ENCODE results near the gene DIAPH1. TPM values are rescaled to one million over a fixed set of nuclear protein-coding genes. Genes with fewer than 3 reads are reported as not detected.

Gene DIAPH1
- total RNA-seq, 1 experiment from 2014 or later = 117 TPM

DNA sequence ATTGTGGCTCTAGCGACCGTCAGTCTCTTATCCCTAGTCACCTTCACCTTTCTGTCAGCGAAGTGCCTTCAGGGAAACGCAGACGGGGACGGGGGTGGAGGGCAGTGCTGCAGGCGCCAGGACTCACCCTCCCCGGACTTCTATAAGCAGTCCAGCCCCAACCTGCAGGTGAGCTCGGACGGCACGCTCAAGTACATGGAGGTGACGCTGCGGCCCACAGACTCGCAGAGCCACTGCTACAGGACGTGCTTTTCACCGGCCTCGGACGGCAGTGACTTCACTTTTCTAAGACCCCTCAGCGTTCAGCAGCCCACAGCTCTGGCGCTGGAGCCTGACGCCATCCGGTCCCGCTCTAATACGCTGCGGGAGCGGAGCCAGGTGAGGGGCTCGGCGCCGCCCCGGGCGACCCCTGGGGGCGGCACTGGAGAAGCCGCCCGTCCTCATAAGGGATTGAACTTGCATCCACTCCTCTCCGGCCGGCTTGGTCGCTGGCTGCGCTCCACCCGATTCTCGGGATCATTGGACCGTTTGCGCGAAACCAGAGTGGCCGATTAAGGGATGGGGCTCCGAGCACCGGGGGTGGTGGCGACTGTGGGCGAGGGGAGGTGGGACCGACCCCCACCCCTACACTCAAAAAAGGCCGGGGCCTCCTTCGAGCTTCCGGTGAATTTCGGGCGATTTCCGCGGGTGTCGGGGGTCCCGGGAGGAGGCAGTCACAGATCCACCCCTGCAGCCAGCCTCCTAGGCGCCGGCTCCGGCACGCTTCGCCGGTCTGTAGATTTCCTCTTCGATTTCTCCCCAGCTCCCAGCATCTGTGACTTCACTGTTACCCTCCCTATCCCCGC lies 127.3 kb downstream of the DIAPH1 start:
- no peaks in the 10 kb centered on the region for H4K20me1 ChIP-seq (ENCODE audit: control insufficient read depth, insufficient read depth, insufficient read length)
- H3K18ac ChIP-seq (ENCODE audit: insufficient read length, low read depth, low read length) = no peak overlapping the region
- H3K27ac ChIP-seq (ENCODE audit: insufficient read length, low read depth, low read length) = no peak overlapping the region
- H3K79me1 ChIP-seq (ENCODE audit: insufficient read depth, low read depth, low read length, poor library complexity, severe bottlenecking) = no peaks in the 10 kb centered on the region
- no peak overlapping the region for H3K4ac ChIP-seq (ENCODE audit: low read depth, low read length)
- H2BK12ac ChIP-seq (ENCODE audit: insufficient read length, low read depth, low read length) = no peak overlapping the region
- H3K9me3 ChIP-seq (ENCODE audit: control insufficient read depth, low read depth, low read length) = no peaks in the 10 kb centered on the region
- H3K9ac ChIP-seq (ENCODE audit: extremely low read depth, insufficient read length, low read length) = no peak overlapping the region
- Mint-ChIP-seq H3K36me3 (ENCODE audit: insufficient read depth in 1 of 3, low read depth in 3 of 3) (peaks cover 12 to 17% (median 13%) of the 10 kb centered on the region in 3 experiments; a peak in 6 of 7 replicates), H3K4me1 (peaks cover 38 to 39% of the 10 kb centered on the region in 2 experiments), H3K4me3 (no peak overlapping the region), H3K27me3 (ENCODE audit: low read depth) (peaks cover 8% of the 10 kb centered on the region), H3K9me3 (no peaks in the 10 kb centered on the region), H3K27ac (no peak overlapping the region)
- H2AFZ ChIP-seq (ENCODE audit: low read length) = no peak overlapping the region
- no peaks in the 10 kb centered on the region; the same call in 1 of the 2 replicates for H3K79me2 ChIP-seq (ENCODE audit: insufficient read depth, low read length)
- TF ChIP-seq, protein P1, sequence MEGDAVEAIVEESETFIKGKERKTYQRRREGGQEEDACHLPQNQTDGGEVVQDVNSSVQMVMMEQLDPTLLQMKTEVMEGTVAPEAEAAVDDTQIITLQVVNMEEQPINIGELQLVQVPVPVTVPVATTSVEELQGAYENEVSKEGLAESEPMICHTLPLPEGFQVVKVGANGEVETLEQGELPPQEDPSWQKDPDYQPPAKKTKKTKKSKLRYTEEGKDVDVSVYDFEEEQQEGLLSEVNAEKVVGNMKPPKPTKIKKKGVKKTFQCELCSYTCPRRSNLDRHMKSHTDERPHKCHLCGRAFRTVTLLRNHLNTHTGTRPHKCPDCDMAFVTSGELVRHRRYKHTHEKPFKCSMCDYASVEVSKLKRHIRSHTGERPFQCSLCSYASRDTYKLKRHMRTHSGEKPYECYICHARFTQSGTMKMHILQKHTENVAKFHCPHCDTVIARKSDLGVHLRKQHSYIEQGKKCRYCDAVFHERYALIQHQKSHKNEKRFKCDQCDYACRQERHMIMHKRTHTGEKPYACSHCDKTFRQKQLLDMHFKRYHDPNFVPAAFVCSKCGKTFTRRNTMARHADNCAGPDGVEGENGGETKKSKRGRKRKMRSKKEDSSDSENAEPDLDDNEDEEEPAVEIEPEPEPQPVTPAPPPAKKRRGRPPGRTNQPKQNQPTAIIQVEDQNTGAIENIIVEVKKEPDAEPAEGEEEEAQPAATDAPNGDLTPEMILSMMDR (conservative IDR thresholded peaks at IDR 0.05) = no peak
- H2BK120ac ChIP-seq (ENCODE audit: low read depth, low read length, poor library complexity, severe bottlenecking) = no peak overlapping the region
- no peak overlapping the region for H2BK20ac ChIP-seq (ENCODE audit: low read depth, low read length, poor library complexity, severe bottlenecking)
- H3K27me3 ChIP-seq (ENCODE audit: insufficient read depth, low read length) = peaks cover 4% of the 10 kb centered on the region; the same call in 1 of the 2 replicates
- H4K8ac ChIP-seq (replicated peaks; ENCODE audit: insufficient read length, low read depth, low read length) = no peak overlapping the region
- H3K23ac ChIP-seq (ENCODE audit: insufficient read length, low read depth, low read length) = no peak overlapping the region
- no peak overlapping the region for H3T11ph ChIP-seq (ENCODE audit: low read length)
- H3K4me2 ChIP-seq (ENCODE audit: insufficient read depth, insufficient read length, low read length) = no peak overlapping the region
- H3K4me1 ChIP-seq (ENCODE audit: insufficient read depth, low read length) = peaks cover 19% of the 10 kb centered on the region
- H2AK5ac ChIP-seq (ENCODE audit: insufficient read length, low read length) = no peak overlapping the region
- no peak overlapping the region for H4K91ac ChIP-seq (ENCODE audit: insufficient read length, low read depth, low read length)
- H3K56ac ChIP-seq (ENCODE audit: insufficient read length, low read depth, low read length) = no peak overlapping the region
- no peak overlapping the region for H4K5ac ChIP-seq (ENCODE audit: insufficient read length, low read depth, low read length)
- no peak overlapping the region for H2BK5ac ChIP-seq (ENCODE audit: insufficient read length, low read length)
- H2BK15ac ChIP-seq (ENCODE audit: low read depth, low read length) = no peak overlapping the region
- no CpG with 5 or more reads among the region's 66 CpGs for WGBS (ENCODE audit: extremely low coverage, insufficient read length, low lambda C conversion rate)
- H3K14ac ChIP-seq (ENCODE audit: insufficient read depth, low read length) = peak overlapping the region; percentile 63; the same call in 1 of the 2 replicates
- peaks cover 14% of the 10 kb centered on the region for H3K23me2 ChIP-seq (ENCODE audit: insufficient read length, low read depth, low read length, poor library complexity, severe bottlenecking)
- DNase-seq = no peak

All from H9 (cell line).